ENCODE measurements around the gene GAS6. TPM values are rescaled to one million over a fixed set of nuclear protein-coding genes. Genes with fewer than 3 reads are reported as not detected.

The GAS6 gene
- total RNA-seq, 6 donors from 2014 or later = 129 to 299 (median 180) TPM

DNA sequence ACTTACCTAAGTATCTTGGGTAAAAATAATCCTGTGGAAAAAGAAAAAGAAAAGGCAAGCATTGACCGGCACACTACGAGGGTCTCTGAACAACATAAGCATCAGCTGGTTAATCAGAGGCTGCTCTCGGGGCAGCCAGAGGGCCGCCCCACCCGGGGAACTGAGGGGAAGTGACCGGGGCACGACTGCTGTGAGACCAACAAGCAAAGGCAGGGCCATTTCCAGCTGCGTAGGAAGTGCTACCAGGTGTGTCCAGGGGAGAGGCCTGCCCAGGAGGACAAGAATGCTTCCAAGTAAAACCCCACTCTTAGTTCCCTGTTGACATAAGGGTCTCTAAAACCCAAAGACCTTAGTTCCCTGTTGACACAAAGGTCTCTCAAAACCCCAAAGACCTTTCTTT, 15.9 kb downstream of the GAS6 start:
- Histone ChIP-seq H3K27ac (no peak overlapping the region), H3K27me3 (no peaks in the 10 kb centered on the region), H3K4me3 (no peak overlapping the region), H3K4me1 (peaks cover 15 to 34% (median 22%) of the 10 kb centered on the region in 4 donors), H3K9me3 (no peaks in the 10 kb centered on the region), H3K36me3 (peaks cover 0 to 28% (median 2%) of the 10 kb centered on the region in 4 donors)
- TF ChIP-seq POLR2AphosphoS5 (IDR thresholded peaks at IDR 0.05) (no peak), CTCF (IDR thresholded peaks at IDR 0.05) (no peak), EP300 (IDR thresholded peaks at IDR 0.05) (no peak), POLR2A (IDR thresholded peaks at IDR 0.05) (no peak)
- DNase-seq = no peak
- no peak for ATAC-seq (ENCODE audit: low FRiP score in 2 of 2)
- 69 to 70% methylated on average over 8 of the region's 8 CpGs for WGBS, 2 donors

- peaks cover 0 to 28% (median 4%) of the 10 kb centered on the region in 4 donors for H3K36me3 ChIP-seq
- H3K4me3 ChIP-seq = no peak overlapping the region
- ATAC-seq (ENCODE audit: low FRiP score in 2 of 2) (no peak), DNase-seq (peak; percentile 18 to 76)
- WGBS, 2 donors = 89 to 91% methylated on average over 18 to 28 of the region's 28 CpGs
- no peak for TF ChIP-seq CTCF (IDR thresholded peaks at IDR 0.05)
- no peaks in the 10 kb centered on the region for H3K9me3 ChIP-seq
- H3K27ac ChIP-seq = no peak overlapping the region
- H3K27me3 ChIP-seq = no peaks in the 10 kb centered on the region
- peaks cover 11 to 30% (median 19%) of the 10 kb centered on the region in 4 donors for H3K4me1 ChIP-seq
Measured at GRCh38 chr13:113846636-113847318, 17.1 kb downstream of the GAS6 start.

DNA sequence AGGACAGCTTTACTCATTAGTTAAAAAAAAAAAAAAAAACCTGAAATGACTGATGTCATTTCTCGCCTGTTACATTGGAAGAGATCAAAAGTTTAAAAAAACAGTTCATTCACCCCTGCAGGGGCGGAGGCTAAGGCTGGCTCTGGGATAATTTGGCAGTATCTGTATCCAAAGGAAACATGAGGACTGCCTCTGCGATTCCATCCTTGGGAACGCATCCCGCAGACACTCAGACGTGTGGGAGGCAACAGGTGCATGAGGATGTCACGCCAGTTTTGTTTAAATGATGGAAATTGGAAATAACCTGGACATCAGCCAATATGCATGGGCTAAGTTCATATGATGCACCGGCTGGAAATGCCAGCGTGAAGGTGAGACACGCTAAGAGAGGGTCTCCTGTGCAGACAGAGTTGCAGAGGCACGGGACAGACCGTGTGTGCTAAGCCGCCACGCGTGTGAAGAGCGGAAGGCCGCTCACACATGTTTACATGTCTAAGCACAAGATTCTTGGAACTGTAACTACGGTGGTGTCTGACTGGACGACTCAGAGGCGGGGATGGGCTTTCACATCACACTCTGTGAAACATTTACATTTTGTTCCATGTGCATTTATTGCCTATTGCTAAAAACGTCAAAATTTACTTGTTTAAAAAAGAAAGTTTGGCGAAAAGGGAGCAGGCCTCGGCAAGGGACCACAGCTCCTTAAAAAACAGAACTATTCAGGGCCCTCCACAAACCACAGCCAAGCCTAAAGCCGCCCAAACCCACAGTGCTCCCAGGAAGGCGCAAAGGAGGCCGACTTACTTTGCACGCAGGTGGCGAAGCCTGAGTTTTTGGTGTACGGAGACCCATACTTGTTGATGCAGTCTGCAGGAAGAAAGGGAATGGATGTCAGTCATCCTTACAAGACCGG, 17.9 kb downstream of the GAS6 start:
- Histone ChIP-seq H3K27ac (no peak overlapping the region), H3K4me1 (peaks cover 11 to 33% (median 19%) of the 10 kb centered on the region in 4 donors), H3K27me3 (no peaks in the 10 kb centered on the region), H3K4me3 (no peak overlapping the region), H3K9me3 (no peaks in the 10 kb centered on the region), H3K36me3 (peaks cover 0 to 29% (median 4%) of the 10 kb centered on the region in 4 donors)
- 84 to 90% methylated on average over 28 to 30 of the region's 30 CpGs for WGBS, 2 donors
- DNase-seq = peak; percentile 12 to 31
- TF ChIP-seq CTCF (IDR thresholded peaks at IDR 0.05) (no peak), POLR2A (IDR thresholded peaks at IDR 0.05) (no peak), POLR2AphosphoS5 (IDR thresholded peaks at IDR 0.05) (no peak), EP300 (IDR thresholded peaks at IDR 0.05) (no peak)
- ATAC-seq (ENCODE audit: low FRiP score in 2 of 2) = no peak

- peak; percentile 12 to 45 for DNase-seq
- ATAC-seq (ENCODE audit: low FRiP score in 2 of 2) = no peak
- peaks cover 0 to 33% (median 4%) of the 10 kb centered on the region in 4 donors for H3K36me3 ChIP-seq
- H3K27ac ChIP-seq = peak overlapping the region in 1 of 4 donors; percentile 38
- TF ChIP-seq EP300 (IDR thresholded peaks at IDR 0.05) (no peak), POLR2AphosphoS5 (IDR thresholded peaks at IDR 0.05) (no peak)
- H3K4me1 ChIP-seq = peaks cover 15 to 41% (median 27%) of the 10 kb centered on the region in 4 donors
- WGBS, 2 donors = 80 to 89% methylated on average over 8 to 13 of the region's 13 CpGs
- no peaks in the 10 kb centered on the region for H3K9me3 ChIP-seq
- H3K4me3 ChIP-seq = no peak overlapping the region
- no peaks in the 10 kb centered on the region for H3K27me3 ChIP-seq
Measured at GRCh38 chr13:113845055-113845454, 18.8 kb downstream of the GAS6 start.

- Histone ChIP-seq H3K4me1 (peaks cover 17 to 47% (median 28%) of the 10 kb centered on the region in 4 donors), H3K27ac (peak overlapping the region in 2 of 4 donors; percentile 43 to 53), H3K27me3 (no peaks in the 10 kb centered on the region), H3K4me3 (no peak overlapping the region), H3K36me3 (peaks cover 0 to 33% (median 5%) of the 10 kb centered on the region in 4 donors), H3K9me3 (no peaks in the 10 kb centered on the region)
- ATAC-seq (ENCODE audit: low FRiP score in 2 of 2) (no peak), DNase-seq (peak; percentile 23 to 38)
- TF ChIP-seq POLR2A (IDR thresholded peaks at IDR 0.05) (no peak), CTCF (IDR thresholded peaks at IDR 0.05) (no peak), POLR2AphosphoS5 (IDR thresholded peaks at IDR 0.05) (peak in 1 of 2 donors; percentile 37), EP300 (IDR thresholded peaks at IDR 0.05) (no peak)
- WGBS, 2 donors = 56 to 58% methylated on average over 16 to 26 of the region's 26 CpGs
Measured at GRCh38 chr13:113843864-113844556, 19.9 kb downstream of the GAS6 start.

Measured in upper lobe of left lung (tissue), 6 donors.